BE2C (cell line): ENCODE results near the gene FAM180A.

Source experiments
- DNase-seq: peaks from one replicate; pipeline ENCODE4 v3.0.0-alpha.2; 2020
- H3K27me3 ChIP-seq: fragments of 250-450 bp; sonication (Bioruptor Pico); 2 replicates; pipeline ENCODE4 v1.5.1; 2020; ENCODE audit warnings: mild to moderate bottlenecking
- H3K36me3 ChIP-seq: fragments of 250-450 bp; sonication (Bioruptor Pico); 2 replicates; pipeline ENCODE4 v1.5.1; 2020; ENCODE audit warnings: mild to moderate bottlenecking
- H3K4me1 ChIP-seq: fragments of 250-450 bp; sonication (Bioruptor Pico); 2 replicates; pipeline ENCODE4 v1.5.1; 2020
- H3K4me3 ChIP-seq: 2 replicates; pipeline ENCODE4 v1.5.1; 2011; ENCODE audit warnings: low read depth, low read length
- H3K9me3 ChIP-seq: fragments of 250-450 bp; sonication (Bioruptor Pico); 2 replicates; pipeline ENCODE4 v1.5.1; 2020
- TF ChIP-seq, protein P1 (sequence below): IDR thresholded peaks from 2 replicates; pipeline ENCODE4 v1.5.1; 2012; ENCODE audit warnings: mild to moderate bottlenecking, low read depth, low read length

FAM180A gene

DNA sequence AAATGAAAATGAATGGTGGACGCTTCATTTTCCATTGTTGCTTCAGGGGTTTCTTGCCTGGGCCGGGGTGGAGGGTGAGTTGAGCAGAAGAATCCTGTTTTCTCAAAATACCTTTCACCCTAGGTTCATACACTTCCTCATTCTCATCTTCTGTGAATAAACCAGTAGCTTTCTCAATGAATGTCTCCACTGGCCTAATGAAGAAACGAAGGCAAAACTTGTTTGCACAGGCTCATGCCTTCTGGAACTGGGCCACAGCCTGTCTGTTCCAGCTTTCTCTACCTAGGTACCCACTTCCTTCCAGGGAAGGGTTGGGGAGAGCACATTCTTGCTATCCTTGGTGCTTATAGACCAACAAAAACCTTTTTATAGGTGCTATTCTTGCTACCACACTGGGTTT lies 65.0 kb downstream of the FAM180A start:
- TF ChIP-seq, protein P1, sequence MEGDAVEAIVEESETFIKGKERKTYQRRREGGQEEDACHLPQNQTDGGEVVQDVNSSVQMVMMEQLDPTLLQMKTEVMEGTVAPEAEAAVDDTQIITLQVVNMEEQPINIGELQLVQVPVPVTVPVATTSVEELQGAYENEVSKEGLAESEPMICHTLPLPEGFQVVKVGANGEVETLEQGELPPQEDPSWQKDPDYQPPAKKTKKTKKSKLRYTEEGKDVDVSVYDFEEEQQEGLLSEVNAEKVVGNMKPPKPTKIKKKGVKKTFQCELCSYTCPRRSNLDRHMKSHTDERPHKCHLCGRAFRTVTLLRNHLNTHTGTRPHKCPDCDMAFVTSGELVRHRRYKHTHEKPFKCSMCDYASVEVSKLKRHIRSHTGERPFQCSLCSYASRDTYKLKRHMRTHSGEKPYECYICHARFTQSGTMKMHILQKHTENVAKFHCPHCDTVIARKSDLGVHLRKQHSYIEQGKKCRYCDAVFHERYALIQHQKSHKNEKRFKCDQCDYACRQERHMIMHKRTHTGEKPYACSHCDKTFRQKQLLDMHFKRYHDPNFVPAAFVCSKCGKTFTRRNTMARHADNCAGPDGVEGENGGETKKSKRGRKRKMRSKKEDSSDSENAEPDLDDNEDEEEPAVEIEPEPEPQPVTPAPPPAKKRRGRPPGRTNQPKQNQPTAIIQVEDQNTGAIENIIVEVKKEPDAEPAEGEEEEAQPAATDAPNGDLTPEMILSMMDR: no peak
- no peaks in the 10 kb centered on the region; the same call in none of the 2 replicates for H3K36me3 ChIP-seq
- DNase-seq: no peak

DNA sequence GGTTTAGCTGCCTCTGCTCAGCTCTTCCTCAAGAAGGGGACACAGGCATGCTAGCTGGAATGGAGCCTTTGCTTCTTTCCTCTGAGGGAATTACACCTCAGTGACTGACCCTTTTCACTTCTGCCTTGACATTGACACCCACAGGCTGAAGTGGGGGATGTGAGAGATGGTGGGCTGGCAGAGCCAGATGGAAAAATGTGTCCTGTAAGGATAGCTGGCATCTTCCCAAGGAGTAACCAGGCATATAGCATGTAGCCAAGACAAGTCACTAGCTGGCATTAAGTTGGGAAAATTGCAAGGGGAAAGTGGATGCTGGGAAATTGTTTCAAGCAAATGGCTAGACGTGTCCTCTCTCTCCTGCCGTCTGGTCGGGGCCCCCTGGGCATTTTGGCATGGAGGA lies 66.4 kb downstream of the FAM180A start:
- Histone ChIP-seq H3K9me3 (no peaks in the 10 kb centered on the region), H3K36me3 (peaks cover 5% of the 10 kb centered on the region), H3K4me1 (peaks cover 12% of the 10 kb centered on the region), H3K4me3 (no peak overlapping the region), H3K27me3 (no peaks in the 10 kb centered on the region; the same call in 1 of the 2 replicates)
- DNase-seq: no peak
- TF ChIP-seq, protein P1: no peak

More for the DNA sequence above, 65.0 kb downstream of the FAM180A start:
- Histone ChIP-seq H3K4me3 (no peak overlapping the region), H3K9me3 (no peaks in the 10 kb centered on the region), H3K27me3 (no peaks in the 10 kb centered on the region; the same call in 1 of the 2 replicates), H3K4me1 (peaks cover 7% of the 10 kb centered on the region)

DNA sequence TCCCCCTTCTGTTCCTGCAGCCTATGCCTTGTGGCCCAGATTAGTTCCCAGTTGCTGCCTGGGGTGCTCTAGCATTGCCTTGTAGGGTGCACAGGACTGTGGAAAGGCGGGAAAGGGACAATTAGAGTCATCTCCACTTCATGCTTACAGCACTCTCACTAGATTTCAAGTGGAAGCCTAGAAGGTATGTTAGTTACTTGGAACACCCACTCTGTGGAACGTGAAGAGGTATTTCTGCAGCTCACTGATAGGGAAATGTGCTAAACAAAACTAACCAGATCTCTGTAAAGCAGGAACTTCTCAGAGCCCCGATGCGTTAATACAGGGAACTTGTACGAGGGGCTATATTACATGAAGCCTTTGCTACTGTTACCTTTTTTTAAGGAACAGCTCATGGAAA lies 66.9 kb downstream of the FAM180A start:
- Histone ChIP-seq H3K27me3 (no peaks in the 10 kb centered on the region; the same call in 1 of the 2 replicates), H3K9me3 (no peaks in the 10 kb centered on the region), H3K4me1 (peaks cover 12% of the 10 kb centered on the region), H3K4me3 (no peak overlapping the region), H3K36me3 (peaks cover 5% of the 10 kb centered on the region)
- TF ChIP-seq, protein P1: no peak
- no peak for DNase-seq
